Erythroblast (primary cell): ENCODE data around the gene SLC39A13.

ENCODE experiments used
- GATA1 ChIP-seq: IDR thresholded peaks from 2 replicates; pipeline ENCODE4 v1.6.1; 2011; ENCODE audit warnings: low read depth, mild to moderate bottlenecking, control low read depth, low read length, moderate library complexity
- POLR2A ChIP-seq: IDR thresholded peaks from 2 replicates; pipeline ENCODE4 v1.6.1; 2011; ENCODE audit warnings: mild to moderate bottlenecking, low read length

GRCh38 chr11:47380078-47380477 is 28.3 kb upstream of the SLC39A13 start:
- TF ChIP-seq GATA1 (no peak), POLR2A (no peak)
